Muscle of back (tissue), 11 donors: ENCODE measurements around the gene TPPP3. TPM values are rescaled to one million over a fixed set of nuclear protein-coding genes. Genes with fewer than 3 reads are reported as not detected.
"Not testable (repeated sequence)": the region's sequence is repeated elsewhere in the genome, so short reads cannot be mapped to it uniquely, and the experiment has no call there.

Source experiments
- DNase-seq, 3 donors: peaks; one replicate each; pipeline versions ENCODE4 v3.0.0 to v3.0.0-alpha.2; 2013
- polyA plus RNA-seq, 10 donors: library from polyadenylated mRNA; unstranded; fragments of 120-200 nt; gene quantifications; one replicate each; pipeline ENCODE4 v1.2.1, GENCODE V29; 2013; ENCODE audit not compliant: insufficient read length in 10 of 10

Gene TPPP3
- polyA plus RNA-seq, 10 donors: 305 to 544 (median 455) TPM

DNA sequence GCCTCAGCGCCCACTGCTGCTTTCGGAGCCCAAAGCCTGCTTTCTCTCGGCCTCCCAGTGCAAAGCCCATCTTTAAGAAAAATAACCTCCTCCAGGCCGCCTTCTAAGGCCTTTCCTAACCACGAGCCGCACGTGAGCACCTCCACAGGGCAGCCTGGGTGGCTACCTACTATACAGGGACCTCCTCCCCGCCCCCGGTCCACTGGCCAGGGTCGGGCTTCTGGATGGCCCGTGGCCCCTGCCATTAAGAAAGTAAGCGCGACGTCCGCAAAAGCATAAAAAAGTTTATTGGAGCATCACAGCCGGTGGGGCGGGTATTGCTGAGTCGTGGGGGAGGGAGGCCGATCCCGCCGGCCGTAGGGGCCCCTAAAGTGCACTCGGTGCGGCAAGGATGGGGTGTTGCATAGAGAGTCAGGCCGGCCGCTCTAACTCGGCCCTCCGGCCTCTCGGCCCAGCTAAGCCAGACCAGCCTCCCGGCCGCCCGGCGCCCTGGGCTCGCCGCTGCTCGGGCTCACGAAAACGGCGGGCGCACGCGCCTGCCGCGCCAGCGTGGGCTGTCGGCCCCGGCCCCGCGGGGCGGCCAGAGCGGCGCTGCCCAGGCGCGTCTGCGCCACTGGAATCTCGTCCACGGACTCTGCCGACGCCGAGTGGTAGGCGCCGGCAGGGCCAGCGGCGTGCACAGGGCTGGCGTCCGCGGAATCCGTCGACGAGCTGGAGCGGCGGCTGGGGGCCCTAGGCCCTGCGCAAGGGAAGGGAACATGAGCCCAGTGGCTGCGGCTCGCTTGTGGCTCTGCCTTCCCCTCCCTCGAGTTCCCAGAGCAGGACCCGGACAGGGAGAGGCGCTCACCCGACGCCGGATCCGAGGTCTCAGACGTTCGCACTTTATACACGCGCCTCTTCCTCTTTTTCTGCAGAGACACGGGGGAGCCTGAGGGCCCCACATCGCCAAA is 1.1 kb upstream of the TPPP3 start:
- peak in 1 of 3 donors; percentile 81 for DNase-seq

DNA sequence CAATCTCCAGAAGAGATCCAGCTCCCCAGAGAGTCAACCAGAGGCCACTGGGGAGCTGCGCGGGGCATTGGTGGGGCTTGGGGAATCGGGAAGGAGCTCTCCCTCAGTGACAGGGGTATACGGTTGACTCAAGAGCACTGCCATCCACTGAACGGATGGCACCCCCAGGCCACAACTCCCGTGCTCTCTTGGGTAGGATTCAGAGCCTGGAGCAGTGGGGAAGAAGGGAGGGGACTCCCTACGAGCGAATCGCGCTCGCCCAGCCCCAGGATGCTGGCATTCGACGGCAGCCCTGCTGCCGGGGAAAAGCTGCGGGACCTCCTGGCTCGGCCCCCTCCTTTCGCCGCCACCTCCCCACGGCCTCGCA is 473 bp upstream of the TPPP3 start:
- no peak for DNase-seq

DNA sequence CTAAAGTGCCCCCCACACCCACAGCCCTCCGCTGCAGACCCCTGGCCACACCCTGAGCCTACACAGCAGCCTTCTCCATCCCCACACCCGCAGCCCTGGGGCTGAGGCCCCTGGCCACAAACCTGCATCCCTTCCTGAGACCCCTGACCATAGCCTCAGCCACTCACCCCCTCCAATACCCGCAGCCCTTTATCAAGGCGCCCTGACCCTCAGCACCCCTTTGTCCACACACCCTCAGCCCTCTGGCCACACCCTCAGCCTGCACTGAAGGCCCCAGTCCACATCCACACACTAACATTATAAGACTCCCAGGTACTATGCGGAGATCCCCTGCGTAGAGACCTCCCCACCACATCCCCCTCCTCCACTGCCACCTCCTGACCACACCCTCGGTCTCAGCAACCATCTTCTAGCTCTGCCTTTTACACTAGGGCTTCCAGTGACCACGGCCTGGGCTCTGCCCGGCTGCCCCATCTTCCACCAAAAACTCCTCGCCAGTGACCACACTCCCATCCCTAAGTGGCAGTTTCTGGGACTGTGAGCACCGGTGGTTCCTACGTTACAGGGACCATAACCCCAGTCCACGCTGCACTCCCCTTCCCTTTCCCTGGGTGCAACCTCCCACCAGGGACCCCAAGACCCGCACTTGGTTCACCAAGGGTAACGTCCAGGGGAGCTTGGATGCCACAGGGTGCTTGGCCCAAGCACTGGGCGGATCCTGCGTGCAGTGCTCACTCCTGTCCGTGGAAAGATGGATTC is 818 bp downstream of the TPPP3 start:
- DNase-seq: peak in 1 of 3 donors; percentile 40

DNA sequence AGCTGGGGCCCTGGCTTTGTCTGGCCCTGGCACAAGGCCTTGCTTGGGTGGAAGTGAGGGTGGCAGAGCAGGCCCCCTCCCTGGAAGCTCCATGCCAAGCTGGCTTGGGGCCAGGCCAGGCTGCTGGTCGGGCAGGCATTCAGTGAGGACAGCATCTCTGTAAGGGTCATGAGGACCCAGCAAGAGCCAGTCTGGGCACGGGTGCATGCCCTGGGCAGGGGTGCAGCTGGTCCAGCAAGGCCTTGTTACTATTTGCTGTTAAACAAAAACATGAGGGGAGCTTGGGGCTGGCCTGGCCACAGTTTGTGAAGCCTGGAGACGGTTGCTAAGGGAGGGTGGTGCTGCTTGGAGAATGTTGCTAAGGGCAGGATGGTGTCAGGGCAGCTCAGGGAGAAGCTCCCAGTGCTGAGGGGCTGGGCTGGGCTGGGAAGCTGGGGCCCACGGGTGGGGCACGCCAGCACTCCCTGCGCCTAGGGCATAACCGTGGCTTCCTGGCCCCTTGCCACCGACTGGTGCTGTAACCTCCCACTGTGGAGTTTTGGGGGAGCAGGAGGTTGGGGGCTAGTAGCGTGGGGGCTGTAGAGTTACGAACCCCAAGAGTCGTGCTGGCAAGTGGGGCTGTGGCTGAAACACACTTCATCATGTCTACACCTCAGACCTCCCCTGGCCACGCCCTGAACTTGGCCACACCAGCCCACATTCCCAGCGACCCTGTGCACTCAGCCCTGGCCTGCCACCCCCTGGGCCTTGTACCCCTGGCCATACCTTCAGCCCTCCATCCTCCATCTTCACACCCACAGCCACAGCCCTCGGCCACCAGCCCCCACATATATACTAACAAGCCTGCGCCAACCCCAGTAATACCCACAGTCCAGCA is 1.6 kb downstream of the TPPP3 start:
- peak in 2 of 3 donors; percentile 63 to 74 for DNase-seq

DNA sequence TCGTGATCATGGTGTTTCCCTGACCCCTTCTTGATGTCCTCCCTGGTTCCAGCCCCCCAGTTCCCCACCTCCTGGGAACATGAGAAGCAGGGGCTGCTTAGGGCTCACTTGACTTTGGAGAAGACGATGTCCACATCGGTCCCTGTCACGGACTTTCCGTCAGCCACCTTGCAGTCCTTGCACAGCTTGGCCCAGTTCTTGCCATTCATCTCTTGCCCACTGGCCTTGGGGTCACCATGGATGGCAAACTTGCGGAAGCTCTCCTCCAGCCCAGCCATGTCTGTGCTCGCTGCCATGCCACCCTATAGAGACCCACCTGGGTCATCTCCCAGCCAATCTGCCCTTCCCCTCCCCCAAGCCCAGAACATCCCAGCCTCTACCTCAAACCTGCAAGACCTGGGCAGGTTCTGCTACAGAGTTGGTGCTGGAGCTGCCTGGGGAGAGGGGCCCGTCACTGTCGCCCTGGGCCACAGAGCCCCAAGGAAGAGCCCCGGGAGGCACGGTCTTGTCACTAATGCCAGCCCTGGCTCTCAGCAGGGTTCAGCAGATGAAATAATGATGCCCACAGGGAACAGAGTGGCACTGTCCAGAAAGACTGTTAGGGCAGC is 2.4 kb downstream of the TPPP3 start:
- peak in 1 of 3 donors; percentile 21 for DNase-seq

DNA sequence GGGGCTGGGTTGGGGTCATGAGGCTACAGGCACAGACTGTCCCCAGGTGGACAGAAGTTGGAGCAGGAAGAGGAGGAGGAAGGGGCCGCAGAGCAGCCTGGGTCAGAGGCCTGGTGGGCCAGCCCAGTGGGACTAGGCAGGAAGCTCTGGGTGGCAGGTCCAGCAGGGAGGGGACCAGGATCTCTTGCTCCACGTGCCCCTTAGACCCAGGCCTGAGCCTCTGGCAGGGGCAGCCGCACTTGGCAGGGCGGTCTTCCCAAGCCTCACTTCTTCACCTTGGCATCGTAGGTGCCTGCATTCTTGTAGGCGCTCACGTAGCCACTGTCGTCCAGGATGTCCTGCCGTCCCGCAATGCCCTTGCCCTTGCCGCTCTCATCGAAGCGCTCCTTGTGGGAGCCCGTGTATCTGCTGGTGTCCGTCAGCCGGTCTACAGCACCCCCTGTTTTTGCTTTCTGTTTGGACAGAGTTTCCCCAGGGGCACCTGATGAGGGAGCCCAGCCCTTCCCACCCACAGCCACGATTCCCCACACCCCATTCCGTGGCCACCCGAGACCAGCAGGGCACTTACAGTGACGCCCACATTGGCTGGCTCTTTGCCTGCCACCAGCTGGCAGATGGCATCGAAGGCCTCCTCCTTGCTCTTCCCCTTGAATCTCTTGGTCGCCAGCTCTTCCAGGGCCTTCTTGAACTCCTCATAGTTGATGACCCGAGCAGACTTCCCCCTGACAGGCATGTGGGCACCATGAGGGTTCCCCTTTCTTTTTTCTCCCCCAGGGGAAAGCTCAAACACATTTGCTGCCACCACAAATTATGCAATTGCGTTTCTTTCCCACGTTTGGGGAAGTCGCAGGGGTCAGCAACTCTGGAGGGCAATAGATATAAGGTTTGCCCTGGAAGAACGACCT is 3.1 kb downstream of the TPPP3 start:
- peak in 1 of 3 donors; percentile 58 for DNase-seq

DNA sequence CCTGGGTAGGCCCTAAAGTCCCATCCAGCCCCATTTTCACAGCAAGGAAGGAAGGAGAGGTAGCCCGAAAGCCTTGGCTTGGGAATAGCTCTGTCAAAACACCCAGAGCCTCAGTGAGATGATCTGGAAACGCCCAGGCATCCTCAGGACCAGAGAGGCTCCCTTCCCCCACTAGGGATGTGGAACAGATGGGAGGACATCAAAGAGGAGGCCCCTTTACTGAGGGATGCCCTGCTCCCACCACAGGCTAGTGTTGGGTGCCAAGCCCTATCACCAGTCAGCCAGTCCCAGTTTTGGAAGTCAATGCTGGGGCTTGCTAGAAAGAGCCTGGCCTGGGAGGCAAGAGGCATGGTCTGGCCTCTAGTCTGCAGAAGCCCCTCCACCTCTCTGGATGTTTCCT is 4.7 kb downstream of the TPPP3 start:
- peak in 1 of 3 donors; percentile 19 for DNase-seq

DNA sequence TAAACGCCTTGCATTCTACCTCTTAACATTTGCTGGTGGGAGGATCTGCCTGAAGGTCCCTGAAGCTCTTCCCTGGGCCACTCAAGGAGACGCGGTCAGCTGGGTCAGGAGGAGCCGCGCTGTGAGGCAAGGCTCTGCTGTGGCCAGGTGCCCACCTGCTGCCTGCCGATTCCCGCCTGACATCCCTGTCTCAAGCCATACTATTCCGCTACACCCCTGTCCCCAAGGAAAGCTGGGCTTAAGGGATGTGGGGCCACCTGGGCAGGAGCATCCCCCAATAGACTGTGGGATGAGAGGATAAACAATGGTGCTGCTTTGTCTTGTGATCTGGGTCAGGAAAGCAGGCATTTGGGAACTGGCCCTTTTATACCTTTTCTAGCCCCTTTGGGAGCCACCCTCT is 5.1 kb downstream of the TPPP3 start:
- no peak for DNase-seq

DNA sequence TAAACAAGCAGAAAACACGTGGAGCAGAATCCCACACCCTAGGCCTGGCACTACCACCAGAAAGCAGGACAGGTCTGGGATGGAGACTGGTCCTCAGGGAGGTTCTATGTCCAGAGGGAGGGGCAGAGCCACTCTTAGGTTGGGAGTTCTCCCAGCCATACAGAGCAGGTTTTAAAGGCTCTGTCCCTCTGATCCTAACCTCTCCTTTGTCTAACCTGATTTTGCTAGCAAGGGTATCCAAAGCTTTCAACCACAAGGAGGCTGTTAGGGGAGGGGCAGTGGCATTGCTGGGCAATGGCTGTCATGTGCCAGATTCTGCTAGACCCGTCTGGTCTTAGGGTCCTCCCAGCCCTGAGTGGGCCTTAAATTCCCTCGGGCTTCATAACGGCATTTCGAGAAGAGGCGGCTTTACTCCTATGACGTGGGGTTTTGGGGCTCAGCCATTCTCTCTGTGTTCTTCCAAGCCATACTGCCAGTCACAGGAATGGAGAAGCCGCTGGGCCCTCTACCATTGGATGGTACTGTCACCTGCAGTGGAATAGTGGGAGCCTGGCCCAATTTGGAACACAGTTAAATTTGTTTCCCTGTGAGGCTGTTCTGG is 5.7 kb downstream of the TPPP3 start:
- DNase-seq: no peak

DNA sequence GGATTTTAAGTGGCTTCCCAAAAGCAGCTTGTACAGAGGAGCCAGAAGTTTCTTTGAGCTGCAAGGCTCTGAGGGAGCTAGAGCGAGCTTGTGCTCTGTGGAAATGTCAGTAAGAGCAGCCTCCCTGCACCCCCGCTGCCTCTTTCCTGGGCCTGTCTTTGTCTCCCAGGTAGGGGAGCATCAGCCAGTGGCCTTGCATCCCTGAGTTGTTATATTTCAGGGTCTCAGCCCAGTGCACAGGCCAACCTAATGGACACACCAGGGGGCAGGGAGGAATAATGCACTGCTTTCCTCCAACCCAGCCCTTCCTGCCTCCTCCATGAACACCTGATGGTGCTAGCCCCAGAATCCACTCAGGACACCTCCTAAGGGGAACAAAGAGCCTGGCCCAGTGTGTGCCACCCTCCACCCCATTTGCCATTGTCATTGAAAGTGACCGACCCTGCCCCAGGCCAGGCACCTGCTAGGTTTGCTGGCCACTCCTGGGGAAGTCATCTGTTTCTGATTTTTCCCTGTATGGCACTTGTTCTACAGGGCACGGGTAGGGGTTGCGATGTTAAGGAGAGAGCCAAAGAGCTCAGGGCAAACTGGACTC is 6.3 kb downstream of the TPPP3 start:
- DNase-seq: no peak

DNA sequence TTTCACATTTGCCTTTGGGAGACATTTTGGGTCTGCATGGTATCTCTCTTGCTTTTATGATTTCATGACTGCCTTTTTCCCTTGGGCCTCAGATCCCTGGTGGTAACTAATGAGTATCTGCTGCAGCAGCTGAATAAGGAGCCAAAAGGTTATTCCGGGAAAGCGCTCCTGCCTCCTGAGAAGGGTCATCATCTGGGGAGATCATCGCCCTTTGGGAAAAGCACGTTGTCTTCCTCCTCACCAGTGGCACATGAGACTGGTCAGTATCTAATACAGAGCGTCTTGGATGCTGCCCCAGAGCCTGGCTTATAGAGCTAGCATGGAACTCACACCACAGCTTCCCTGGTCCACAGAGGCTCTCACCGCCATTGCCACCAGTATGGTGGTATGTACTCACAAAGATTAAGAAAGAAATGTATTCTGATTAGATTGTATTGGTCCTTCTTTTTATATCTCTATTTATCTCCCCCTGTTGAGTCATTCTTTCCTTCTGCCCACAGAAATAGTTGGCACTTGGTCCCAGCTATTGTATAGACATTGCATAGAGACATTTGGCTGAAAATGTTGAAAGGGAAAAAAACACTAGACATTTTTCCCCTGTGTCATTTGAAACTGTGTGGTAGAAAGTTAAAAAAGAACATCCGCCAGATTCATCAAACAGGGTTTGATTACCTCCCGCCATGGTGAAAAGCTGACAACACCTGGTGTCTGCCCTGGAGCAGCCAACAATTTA is 8.4 kb downstream of the TPPP3 start:
- DNase-seq: no peak

DNA sequence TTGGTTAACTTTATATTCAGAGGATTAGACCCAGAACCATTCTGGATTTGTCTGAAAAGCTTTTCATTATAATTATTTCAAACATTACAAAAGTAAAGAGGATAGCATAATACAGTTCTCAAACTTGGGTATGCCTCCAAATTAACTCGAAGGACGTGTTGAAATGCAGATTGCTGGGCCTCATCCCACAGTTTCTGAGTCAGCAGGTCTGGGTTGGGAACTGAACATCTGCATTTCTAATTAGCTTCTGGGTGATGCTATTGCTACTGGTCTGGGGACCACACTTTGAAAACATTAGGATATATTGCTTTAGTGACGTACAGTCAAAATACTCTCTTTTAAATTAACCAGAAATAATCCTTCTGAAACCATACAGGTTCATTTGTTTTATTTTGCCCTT is 10.0 kb downstream of the TPPP3 start:
- no peak for DNase-seq

DNA sequence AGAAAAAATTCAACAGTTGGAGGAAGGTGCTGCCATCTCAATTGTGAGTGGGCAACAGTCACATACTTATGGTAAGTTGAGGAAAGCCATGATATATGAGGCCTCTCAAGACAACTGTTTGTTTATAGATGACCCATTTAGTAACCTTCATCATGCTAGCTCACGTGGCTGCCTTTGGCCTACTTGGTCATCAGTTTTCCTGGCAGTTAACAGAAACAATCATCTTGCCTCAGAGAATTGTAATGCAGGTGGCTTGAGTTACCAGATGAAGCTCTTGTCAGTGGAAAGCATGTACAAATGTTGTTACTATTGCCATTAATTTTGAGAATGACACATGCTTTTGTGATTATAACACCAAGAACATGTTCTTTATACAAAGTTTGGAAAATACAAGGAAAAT is 14.7 kb downstream of the TPPP3 start:
- DNase-seq: peak in 2 of 3 donors; percentile 54 to 58

DNA sequence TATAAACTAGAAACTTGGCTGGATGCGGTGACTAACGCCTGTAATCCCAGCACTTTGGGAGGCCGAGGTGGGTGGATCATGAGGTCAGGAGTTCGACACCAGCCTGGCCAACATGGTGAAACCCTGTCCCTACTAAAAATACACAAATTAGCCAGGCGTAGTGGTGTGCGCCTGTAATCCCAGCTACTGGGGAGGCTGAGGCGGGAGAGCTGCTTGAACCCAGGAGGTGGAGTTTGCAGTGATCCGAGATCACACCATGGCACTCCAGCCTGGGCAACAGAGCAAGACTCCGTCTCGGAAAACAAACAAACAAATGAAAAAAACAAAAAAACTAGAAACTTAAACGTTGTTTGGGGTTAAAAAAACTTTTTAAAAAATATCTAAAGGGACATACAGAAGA is 17.3 kb downstream of the TPPP3 start:
- not testable (repeated sequence) for DNase-seq

DNA sequence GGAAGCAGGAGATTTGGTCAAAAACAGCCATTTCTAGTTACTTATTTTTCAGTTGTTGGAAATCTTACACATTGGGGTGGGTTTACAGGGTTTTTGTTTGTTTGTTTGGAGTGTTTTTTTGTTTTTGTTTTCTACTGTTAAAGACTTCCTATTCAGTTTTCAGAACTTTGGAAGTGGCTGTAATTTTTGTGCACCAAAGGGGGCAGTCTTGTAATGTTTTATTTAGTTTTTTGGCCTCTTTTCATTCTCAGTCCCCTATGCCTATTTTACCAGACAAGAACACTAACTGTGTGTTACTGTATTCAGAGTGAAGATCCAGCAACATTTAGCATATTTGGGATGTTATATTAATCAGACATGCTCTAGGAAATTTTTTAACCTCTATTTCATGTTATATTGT is 20.6 kb downstream of the TPPP3 start:
- peak in 2 of 3 donors; percentile 63 to 76 for DNase-seq

DNA sequence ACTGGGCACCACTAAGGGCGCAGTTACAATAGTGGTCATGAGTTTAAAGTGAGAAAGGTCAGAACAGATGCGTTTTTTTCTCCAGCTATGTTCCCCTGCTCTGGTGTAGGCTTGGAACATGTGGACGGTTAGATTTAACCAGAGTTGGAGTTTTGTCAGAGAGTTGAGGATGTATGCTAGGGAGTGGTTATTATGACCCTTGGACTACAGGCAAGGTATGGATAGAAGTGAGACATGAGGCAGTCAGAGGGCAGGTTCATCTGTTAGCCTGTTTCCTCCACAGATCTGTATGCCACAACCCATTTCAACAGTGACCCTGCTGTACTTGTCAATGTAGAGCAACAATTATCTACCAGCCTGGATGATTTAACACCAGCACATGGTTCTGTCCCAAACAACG is 22.6 kb downstream of the TPPP3 start:
- no peak for DNase-seq

DNA sequence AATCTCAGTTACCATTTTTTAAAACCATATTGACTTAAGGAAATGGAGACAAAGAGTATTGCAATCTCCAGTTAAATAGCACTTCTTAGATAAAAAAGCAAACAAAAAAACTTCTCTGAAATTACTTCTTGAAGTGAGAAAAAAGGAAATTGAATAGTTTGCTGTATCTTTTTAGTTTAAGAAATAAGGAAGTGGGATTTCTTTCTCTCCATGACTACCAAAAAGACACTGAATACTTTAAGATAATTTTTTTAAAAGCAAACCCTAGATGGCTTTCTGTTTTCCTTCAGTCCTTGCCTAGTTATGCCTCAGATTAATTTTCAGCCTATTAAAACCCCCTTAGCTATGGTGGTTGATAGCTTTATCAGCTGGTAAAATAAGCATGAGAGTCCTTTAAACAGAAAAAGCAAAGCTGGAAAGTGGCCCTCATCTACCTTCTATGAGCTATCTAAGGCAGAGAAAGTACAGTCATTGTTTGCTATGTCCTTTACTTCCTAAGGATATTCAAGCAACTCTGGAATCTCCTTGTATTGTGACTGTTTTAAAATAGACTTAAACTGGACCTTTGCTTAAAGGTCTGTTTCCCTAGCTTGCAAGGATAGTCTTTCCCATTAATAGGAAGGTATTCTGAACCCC is 28.6 kb downstream of the TPPP3 start:
- no peak for DNase-seq

DNA sequence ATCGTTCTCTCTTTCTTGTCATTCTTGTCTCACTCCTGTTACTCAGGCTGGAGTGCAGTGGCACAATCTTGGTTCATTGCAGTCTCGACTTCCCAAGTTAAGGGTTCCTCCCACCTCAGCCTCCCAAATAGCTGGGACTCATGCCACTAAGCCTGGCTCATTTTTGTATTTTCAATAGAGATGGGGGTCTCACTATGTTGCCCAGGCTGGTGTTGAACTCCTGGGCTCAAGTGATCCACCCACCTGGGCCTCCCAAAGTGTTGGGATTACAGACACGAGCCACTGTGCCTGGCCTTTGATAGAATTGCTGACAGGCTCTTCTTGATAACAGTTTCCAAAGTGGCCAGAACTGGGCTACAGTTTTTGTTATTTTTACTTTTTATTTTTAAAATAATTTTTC is 32.3 kb downstream of the TPPP3 start:
- no peak for DNase-seq
